Lung (tissue), 12 donors: ENCODE results near the gene ITGB7. TPM values are rescaled to one million over a fixed set of nuclear protein-coding genes. Genes with fewer than 3 reads are reported as not detected.

Experiments
- ATAC-seq: fragments of 200-7000 bp; cut with Tn5 transposase; one replicate; pipeline ENCODE4 v1.9.1; 2020; ENCODE audit warnings: moderate number of reproducible peaks; ENCODE audit not compliant: insufficient read depth, low FRiP score
- DNase-seq, 3 donors: peaks; one replicate each; pipeline ENCODE4 v3.0.0-alpha.2; 2013 to 2017
- H3K27ac ChIP-seq, 2 donors: one replicate each; pipeline ENCODE4 v1.5.1; 2013; ENCODE audit warnings: mild to moderate bottlenecking in 2 of 2, moderate library complexity in 2 of 2, control low read depth in 1 of 2, inconsistent platforms in 1 of 2, low read depth in 1 of 2, low read length in 1 of 2
- H3K27me3 ChIP-seq, 3 donors: one replicate each; pipeline ENCODE4 v1.5.1; 2013; ENCODE audit warnings: low read length in 2 of 3; ENCODE audit not compliant: control insufficient read depth in 3 of 3, insufficient read depth in 3 of 3
- H3K36me3 ChIP-seq, 4 donors: one replicate each; pipeline ENCODE4 v1.5.1; 2013; ENCODE audit warnings: low read length in 4 of 4, mild to moderate bottlenecking in 1 of 4, moderate library complexity in 1 of 4; ENCODE audit not compliant: control insufficient read depth in 4 of 4, insufficient read depth in 4 of 4
- H3K4me1 ChIP-seq, 5 donors: one replicate each; pipeline ENCODE4 v1.5.1; 2013; ENCODE audit warnings: low read length in 5 of 5, mild to moderate bottlenecking in 2 of 5, moderate library complexity in 1 of 5; ENCODE audit not compliant: control insufficient read depth in 5 of 5, insufficient read depth in 5 of 5
- H3K4me3 ChIP-seq: one replicate; pipeline ENCODE4 v1.5.1; 2013; ENCODE audit warnings: mild to moderate bottlenecking, control low read depth, moderate library complexity
- H3K9ac ChIP-seq, 2 donors: one replicate each; pipeline ENCODE4 v1.5.1; 2013; ENCODE audit warnings: low read length in 2 of 2, control low read depth in 1 of 2; ENCODE audit not compliant: insufficient read depth in 1 of 2
- H3K9me3 ChIP-seq, 4 donors: one replicate each; pipeline ENCODE4 v1.5.1; 2013; ENCODE audit warnings: low read length in 3 of 4, mild to moderate bottlenecking in 1 of 4, moderate library complexity in 1 of 4; ENCODE audit not compliant: control insufficient read depth in 4 of 4, insufficient read depth in 3 of 4
- WGBS, 2 donors: extraction: QIAGEN DNeasy Blood & Tissue Kit; methylation state at CpG; one replicate each; pipeline ENCODE4 v1.1.7; 2013; 5-methylcytosine and 5-hydroxymethylcytosine counted together
- polyA plus RNA-seq, 2 donors: library from polyadenylated mRNA; stranded (reverse); fragments of 200-250 nt; gene quantifications; one replicate each; pipeline ENCODE4 v1.2.1, GENCODE V29; 2013
- total RNA-seq, 2 donors: library from RNA; depleted of rRNA in 1 of 2; stranded (reverse); fragments of >200 nt in 1 of 2; gene quantifications; one replicate each; pipeline ENCODE4 v1.2.1, GENCODE V29; 2014 to 2021
- TF ChIP-seq, protein P1 (sequence below): IDR thresholded peaks from 2 replicates; pipeline ENCODE4 v1.5.1; 2012; ENCODE audit warnings: mild to moderate bottlenecking; ENCODE audit errors: control extremely low read depth, extremely low read depth
- donor health status: control.
- donor health status: control.
- donor health status: Bipolar disorder and iron deficiency.
- donor health status: healthy.
- donor health status: DM: yes; HTN: yes; CAD: no.

The ITGB7 gene
- total and polyA plus RNA-seq, 4 donors: 2.3 to 7.9 (median 5.0) TPM

GRCh38 chr12:53239643-53240258 lies 32.7 kb upstream of the ITGB7 start:
- Histone ChIP-seq H3K27me3 (no peaks in the 10 kb centered on the region), H3K36me3 (no peaks in the 10 kb centered on the region), H3K27ac (no peak overlapping the region), H3K4me1 (peaks cover 0 to 5% (median 0%) of the 10 kb centered on the region in 5 donors), H3K9ac (no peak overlapping the region), H3K9me3 (no peaks in the 10 kb centered on the region), H3K4me3 (no peak overlapping the region)
- no peak for DNase-seq
- TF ChIP-seq, protein P1, sequence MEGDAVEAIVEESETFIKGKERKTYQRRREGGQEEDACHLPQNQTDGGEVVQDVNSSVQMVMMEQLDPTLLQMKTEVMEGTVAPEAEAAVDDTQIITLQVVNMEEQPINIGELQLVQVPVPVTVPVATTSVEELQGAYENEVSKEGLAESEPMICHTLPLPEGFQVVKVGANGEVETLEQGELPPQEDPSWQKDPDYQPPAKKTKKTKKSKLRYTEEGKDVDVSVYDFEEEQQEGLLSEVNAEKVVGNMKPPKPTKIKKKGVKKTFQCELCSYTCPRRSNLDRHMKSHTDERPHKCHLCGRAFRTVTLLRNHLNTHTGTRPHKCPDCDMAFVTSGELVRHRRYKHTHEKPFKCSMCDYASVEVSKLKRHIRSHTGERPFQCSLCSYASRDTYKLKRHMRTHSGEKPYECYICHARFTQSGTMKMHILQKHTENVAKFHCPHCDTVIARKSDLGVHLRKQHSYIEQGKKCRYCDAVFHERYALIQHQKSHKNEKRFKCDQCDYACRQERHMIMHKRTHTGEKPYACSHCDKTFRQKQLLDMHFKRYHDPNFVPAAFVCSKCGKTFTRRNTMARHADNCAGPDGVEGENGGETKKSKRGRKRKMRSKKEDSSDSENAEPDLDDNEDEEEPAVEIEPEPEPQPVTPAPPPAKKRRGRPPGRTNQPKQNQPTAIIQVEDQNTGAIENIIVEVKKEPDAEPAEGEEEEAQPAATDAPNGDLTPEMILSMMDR: no peak
- WGBS, 2 donors: 93 to 95% methylated on average over 10 of the region's 10 CpGs
- no peak for ATAC-seq

DNA sequence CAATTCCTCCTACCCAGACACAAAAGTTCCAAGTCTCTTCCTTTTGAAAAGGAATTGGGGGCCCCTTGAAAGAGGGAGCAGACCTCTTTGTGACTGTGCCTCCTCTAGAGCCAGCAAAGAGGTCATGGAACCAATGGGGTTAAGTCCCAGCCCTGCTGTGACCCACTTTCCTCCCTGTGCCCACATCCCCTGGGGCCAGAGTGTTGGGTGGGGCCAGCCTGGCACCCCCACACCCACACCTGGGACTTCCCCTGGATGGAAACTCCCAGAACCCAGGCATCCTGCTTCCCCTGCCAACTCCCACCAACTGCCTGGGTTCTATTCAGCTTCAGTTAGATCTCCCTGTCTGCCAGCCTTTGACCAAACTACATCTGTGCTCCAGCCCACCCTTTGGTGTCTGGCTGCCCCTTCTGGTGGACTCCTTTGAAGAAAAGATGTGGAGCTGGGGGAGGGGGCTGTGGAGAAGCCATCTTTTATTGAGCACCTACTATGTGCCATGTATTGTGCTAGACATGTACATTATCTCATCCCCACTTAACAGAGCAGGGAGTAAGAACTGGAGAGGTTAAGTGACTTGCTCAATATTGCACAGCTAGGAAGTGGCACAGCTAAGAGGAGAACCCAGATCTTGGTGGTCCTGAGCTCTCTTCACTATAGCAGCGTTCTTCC lies 29.5 kb upstream of the ITGB7 start:
- TF ChIP-seq, protein P1: no peak
- Histone ChIP-seq H3K27me3 (no peaks in the 10 kb centered on the region), H3K27ac (no peak overlapping the region), H3K9me3 (no peaks in the 10 kb centered on the region), H3K36me3 (no peaks in the 10 kb centered on the region), H3K9ac (no peak overlapping the region), H3K4me3 (no peak overlapping the region), H3K4me1 (peaks cover 4 to 28% (median 11%) of the 10 kb centered on the region in 5 donors)
- ATAC-seq (no peak), DNase-seq (no peak)
- 95% methylated on average over 1 of the region's 1 CpG for WGBS, 2 donors

GRCh38 chr12:53235742-53236442 lies 28.8 kb upstream of the ITGB7 start:
- Histone ChIP-seq H3K4me1 (peaks cover 4 to 35% (median 14%) of the 10 kb centered on the region in 5 donors), H3K27ac (no peak overlapping the region), H3K9me3 (no peaks in the 10 kb centered on the region), H3K27me3 (no peaks in the 10 kb centered on the region), H3K36me3 (no peaks in the 10 kb centered on the region), H3K9ac (no peak overlapping the region), H3K4me3 (no peak overlapping the region)
- TF ChIP-seq, protein P1: no peak
- DNase-seq (no peak), ATAC-seq (no peak)
- WGBS, 2 donors: 82 to 84% methylated on average over 9 of the region's 9 CpGs
